BE2C (cell line): Measurements from ENCODE around the gene TGFBR1.

Experiments used
- DNase-seq: peaks from one replicate; pipeline ENCODE4 v3.0.0-alpha.2; 2020
- H3K27me3 ChIP-seq: fragments of 250-450 bp; sonication (Bioruptor Pico); 2 replicates; pipeline ENCODE4 v1.5.1; 2020; ENCODE audit warnings: mild to moderate bottlenecking
- H3K36me3 ChIP-seq: fragments of 250-450 bp; sonication (Bioruptor Pico); 2 replicates; pipeline ENCODE4 v1.5.1; 2020; ENCODE audit warnings: mild to moderate bottlenecking
- H3K4me1 ChIP-seq: fragments of 250-450 bp; sonication (Bioruptor Pico); 2 replicates; pipeline ENCODE4 v1.5.1; 2020
- H3K4me3 ChIP-seq: 2 replicates; pipeline ENCODE4 v1.5.1; 2011; ENCODE audit warnings: low read depth, low read length
- H3K9me3 ChIP-seq: fragments of 250-450 bp; sonication (Bioruptor Pico); 2 replicates; pipeline ENCODE4 v1.5.1; 2020
- TF ChIP-seq, protein P1 (sequence below): IDR thresholded peaks from 2 replicates; pipeline ENCODE4 v1.5.1; 2012; ENCODE audit warnings: mild to moderate bottlenecking, low read depth, low read length

Gene TGFBR1

GRCh38 chr9:99103054-99103895, 1.6 kb upstream of the TGFBR1 start:
- H3K4me3 ChIP-seq = no peak overlapping the region
- no peak for DNase-seq

GRCh38 chr9:99103901-99104458, 933 bp upstream of the TGFBR1 start:
- H3K27me3 ChIP-seq = no peaks in the 10 kb centered on the region
- H3K36me3 ChIP-seq = no peaks in the 10 kb centered on the region
- peak overlapping the region; percentile 48 for H3K4me3 ChIP-seq
- H3K4me1 ChIP-seq = no peaks in the 10 kb centered on the region; the same call in 1 of the 2 replicates
- TF ChIP-seq, protein P1, sequence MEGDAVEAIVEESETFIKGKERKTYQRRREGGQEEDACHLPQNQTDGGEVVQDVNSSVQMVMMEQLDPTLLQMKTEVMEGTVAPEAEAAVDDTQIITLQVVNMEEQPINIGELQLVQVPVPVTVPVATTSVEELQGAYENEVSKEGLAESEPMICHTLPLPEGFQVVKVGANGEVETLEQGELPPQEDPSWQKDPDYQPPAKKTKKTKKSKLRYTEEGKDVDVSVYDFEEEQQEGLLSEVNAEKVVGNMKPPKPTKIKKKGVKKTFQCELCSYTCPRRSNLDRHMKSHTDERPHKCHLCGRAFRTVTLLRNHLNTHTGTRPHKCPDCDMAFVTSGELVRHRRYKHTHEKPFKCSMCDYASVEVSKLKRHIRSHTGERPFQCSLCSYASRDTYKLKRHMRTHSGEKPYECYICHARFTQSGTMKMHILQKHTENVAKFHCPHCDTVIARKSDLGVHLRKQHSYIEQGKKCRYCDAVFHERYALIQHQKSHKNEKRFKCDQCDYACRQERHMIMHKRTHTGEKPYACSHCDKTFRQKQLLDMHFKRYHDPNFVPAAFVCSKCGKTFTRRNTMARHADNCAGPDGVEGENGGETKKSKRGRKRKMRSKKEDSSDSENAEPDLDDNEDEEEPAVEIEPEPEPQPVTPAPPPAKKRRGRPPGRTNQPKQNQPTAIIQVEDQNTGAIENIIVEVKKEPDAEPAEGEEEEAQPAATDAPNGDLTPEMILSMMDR = no peak
- no peak for DNase-seq
- H3K9me3 ChIP-seq = peaks cover 2% of the 10 kb centered on the region; the same call in 1 of the 2 replicates

More at GRCh38 chr9:99103054-99103895, 1.6 kb upstream of the TGFBR1 start:
- Histone ChIP-seq H3K27me3 (peaks cover 2% of the 10 kb centered on the region; the same call in 1 of the 2 replicates), H3K36me3 (no peaks in the 10 kb centered on the region), H3K9me3 (peaks cover 2% of the 10 kb centered on the region; the same call in 1 of the 2 replicates), H3K4me1 (no peaks in the 10 kb centered on the region; the same call in 1 of the 2 replicates)
- TF ChIP-seq, protein P1 = no peak

DNA sequence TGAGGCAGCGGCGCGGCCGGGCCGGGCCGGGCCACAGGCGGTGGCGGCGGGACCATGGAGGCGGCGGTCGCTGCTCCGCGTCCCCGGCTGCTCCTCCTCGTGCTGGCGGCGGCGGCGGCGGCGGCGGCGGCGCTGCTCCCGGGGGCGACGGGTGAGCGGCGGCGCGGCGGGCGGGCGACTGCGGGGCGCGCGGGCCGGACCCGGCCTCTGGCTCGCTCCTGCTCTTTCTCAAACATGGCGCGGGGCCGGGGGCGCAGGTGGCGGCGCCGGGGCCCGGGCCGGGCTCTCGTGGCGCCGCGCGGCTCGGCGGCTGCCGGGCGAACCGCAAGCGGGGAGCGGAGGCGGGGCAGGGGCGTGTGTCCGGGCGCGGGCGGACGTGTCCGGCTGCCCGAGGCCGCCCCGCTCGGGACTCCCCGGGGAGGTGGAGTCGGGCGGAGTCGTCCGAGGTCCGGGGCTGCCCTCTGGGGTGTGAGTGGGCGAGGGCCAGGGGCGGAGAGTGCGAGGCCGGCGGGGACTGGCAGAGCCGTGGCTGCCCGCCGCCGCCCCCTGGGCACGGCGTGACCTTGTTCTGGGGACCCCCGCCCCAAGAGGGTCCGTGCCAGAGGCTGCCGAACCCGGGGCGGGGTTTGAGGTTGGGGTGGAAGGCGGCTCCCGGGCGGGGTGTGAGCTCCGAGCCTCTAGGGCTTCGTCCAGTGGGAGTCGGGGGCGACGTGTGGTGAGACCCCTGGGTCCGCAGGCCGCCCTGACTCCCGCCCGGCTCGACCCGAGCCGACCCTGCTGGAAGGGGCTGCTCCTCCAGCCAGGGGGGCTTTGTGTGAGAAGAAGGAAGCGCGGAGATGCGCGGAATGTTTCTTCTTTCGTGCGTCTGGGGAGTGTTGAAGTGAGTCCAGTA, 485 bp downstream of the TGFBR1 start:
- peak; percentile 69 for DNase-seq
- Histone ChIP-seq H3K4me1 (no peaks in the 10 kb centered on the region; the same call in 1 of the 2 replicates), H3K9me3 (no peaks in the 10 kb centered on the region), H3K4me3 (peak overlapping the region; percentile 73), H3K36me3 (no peaks in the 10 kb centered on the region), H3K27me3 (no peaks in the 10 kb centered on the region)
- TF ChIP-seq, protein P1 = no peak

- Histone ChIP-seq H3K27me3 (no peaks in the 10 kb centered on the region), H3K36me3 (no peaks in the 10 kb centered on the region), H3K9me3 (no peaks in the 10 kb centered on the region), H3K4me3 (peak overlapping the region; percentile 73), H3K4me1 (no peaks in the 10 kb centered on the region; the same call in 1 of the 2 replicates)
- no peak for DNase-seq
- TF ChIP-seq, protein P1 = no peak
Observed at GRCh38 chr9:99106044-99106375, 1.1 kb downstream of the TGFBR1 start.

DNA sequence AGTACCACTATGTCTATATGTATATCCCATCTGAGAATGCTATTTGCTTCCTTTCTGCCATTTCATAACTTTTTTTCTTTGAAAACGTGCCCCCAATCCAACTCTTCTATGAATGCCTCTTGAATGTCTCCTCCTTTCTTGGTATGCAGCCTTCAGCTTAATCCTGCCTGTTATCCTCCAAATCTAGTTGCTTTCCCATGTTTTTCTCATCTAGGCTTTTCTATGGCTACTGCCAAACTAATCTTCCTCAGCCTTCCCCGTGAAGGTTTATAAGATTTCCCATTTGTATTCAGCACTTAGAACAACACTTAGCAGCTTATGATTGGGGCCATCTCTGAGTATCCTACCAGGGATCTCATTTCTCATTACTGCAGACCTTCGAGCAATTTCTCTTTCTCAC, 2.5 kb downstream of the TGFBR1 start:
- no peak for DNase-seq
- Histone ChIP-seq H3K4me3 (no peak overlapping the region), H3K9me3 (no peaks in the 10 kb centered on the region), H3K27me3 (no peaks in the 10 kb centered on the region), H3K4me1 (no peaks in the 10 kb centered on the region; the same call in 1 of the 2 replicates), H3K36me3 (no peaks in the 10 kb centered on the region)
- TF ChIP-seq, protein P1 = no peak
